MM.1S (cell line): ENCODE data around the gene DOK4.

Source experiments
- DNase-seq: peaks from one replicate; pipeline ENCODE4 v3.0.0-alpha.2; 2015
- H2AFZ ChIP-seq: fragments of 300-600 bp; sonication (generic); 2 replicates; pipeline ENCODE4 v1.6.0; 2016; ENCODE audit warnings: antibody characterized with exemption, low read length
- H3F3A ChIP-seq: fragments of 300-600 bp; sonication (generic); 2 replicates; pipeline ENCODE4 v1.6.1; 2016; ENCODE audit warnings: mild to moderate bottlenecking, antibody characterized with exemption, low read length, moderate library complexity, mixed read lengths; ENCODE audit not compliant: insufficient read depth
- H3K27ac ChIP-seq: fragments of 300-600 bp; sonication (generic); 2 replicates; pipeline ENCODE4 v1.5.1; 2016; ENCODE audit warnings: mild to moderate bottlenecking, low read length
- H3K27me3 ChIP-seq: fragments of 300-600 bp; sonication (generic); replicated peaks from 2 replicates; pipeline ENCODE4 v1.6.0; 2016; ENCODE audit warnings: low read length; ENCODE audit not compliant: insufficient read depth
- H3K36me3 ChIP-seq: fragments of 300-600 bp; sonication (generic); replicated peaks from 2 replicates; pipeline ENCODE4 v1.6.1; 2016; ENCODE audit warnings: mild to moderate bottlenecking, low read length, mixed read lengths; ENCODE audit not compliant: insufficient read depth
- H3K4me1 ChIP-seq: fragments of 300-600 bp; sonication (generic); 2 replicates; pipeline ENCODE4 v1.6.1; 2016; ENCODE audit warnings: low read length, mixed read lengths
- H3K4me2 ChIP-seq: fragments of 300-600 bp; sonication (generic); 2 replicates; pipeline ENCODE4 v1.6.0; 2016; ENCODE audit warnings: low read depth, low read length
- H3K4me3 ChIP-seq: fragments of 300-600 bp; sonication (generic); 2 replicates; pipeline ENCODE4 v1.5.1; 2016; ENCODE audit warnings: low read length, mixed read lengths
- H3K79me2 ChIP-seq: fragments of 300-600 bp; sonication (generic); 2 replicates; pipeline ENCODE4 v1.6.1; 2016; ENCODE audit warnings: mixed run types, low read length, mixed read lengths
- H3K9ac ChIP-seq: fragments of 300-600 bp; sonication (generic); 2 replicates; pipeline ENCODE4 v1.6.1; 2016; ENCODE audit warnings: low read length, mixed read lengths
- H3K9me2 ChIP-seq: fragments of 300-600 bp; sonication (generic); replicated peaks from 2 replicates; pipeline ENCODE4 v1.6.1; 2016; ENCODE audit warnings: mild to moderate bottlenecking, low read length, mixed read lengths; ENCODE audit not compliant: insufficient read depth
- H3K9me3 ChIP-seq: fragments of 300-600 bp; sonication (generic); replicated peaks from 2 replicates; pipeline ENCODE4 v1.6.1; 2016; ENCODE audit warnings: mild to moderate bottlenecking, low read length, mixed read lengths; ENCODE audit not compliant: insufficient read depth
- H4K20me1 ChIP-seq: fragments of 300-600 bp; sonication (generic); 2 replicates; pipeline ENCODE4 v1.6.1; 2016; ENCODE audit warnings: mild to moderate bottlenecking, low read length, moderate library complexity, mixed read lengths; ENCODE audit not compliant: insufficient read depth
- CTCF ChIP-seq: fragments of 300-600 bp; sonication (generic); IDR thresholded peaks from 2 replicates; pipeline ENCODE4 v1.5.1; 2016; ENCODE audit warnings: antibody characterized with exemption, low read length, mixed read lengths
- EZH2 ChIP-seq: fragments of 300-600 bp; sonication (generic); optimal IDR thresholded peaks from 2 replicates; pipeline ENCODE3; 2017; ENCODE audit warnings: low read depth, mild to moderate bottlenecking, antibody characterized with exemption, low read length, mixed read lengths
- EZH2phosphoT487 ChIP-seq: fragments of 300-600 bp; sonication (generic); IDR thresholded peaks from 2 replicates; pipeline ENCODE4 v1.6.1; 2018; ENCODE audit warnings: antibody characterized with exemption, low read length

Gene DOK4

GRCh38 chr16:57527610-57528360 is 41.5 kb upstream of the DOK4 start:
- Histone ChIP-seq H3K9me2 (no peaks in the 10 kb centered on the region), H3K79me2 (no peaks in the 10 kb centered on the region; the same call in 1 of the 2 replicates), H3K9ac (no peak overlapping the region), H3K27me3 (no peaks in the 10 kb centered on the region), H3K27ac (no peak overlapping the region), H3F3A (no peaks in the 10 kb centered on the region), H3K4me2 (no peak overlapping the region), H3K4me3 (no peak overlapping the region), H3K9me3 (no peaks in the 10 kb centered on the region), H4K20me1 (no peaks in the 10 kb centered on the region), H3K4me1 (no peaks in the 10 kb centered on the region), H3K36me3 (no peaks in the 10 kb centered on the region), H2AFZ (no peak overlapping the region)
- DNase-seq = no peak
- TF ChIP-seq EZH2phosphoT487 (no peak), CTCF (no peak), EZH2 (no peak)

GRCh38 chr16:57527027-57527426 is 40.7 kb upstream of the DOK4 start:
- no peak for DNase-seq
- H3K27ac ChIP-seq = no peak overlapping the region
- no peaks in the 10 kb centered on the region for H3K27me3 ChIP-seq
- no peaks in the 10 kb centered on the region for H3F3A ChIP-seq
- no peaks in the 10 kb centered on the region for H4K20me1 ChIP-seq
- H3K9ac ChIP-seq = no peak overlapping the region
- H3K79me2 ChIP-seq = no peaks in the 10 kb centered on the region
- H3K4me1 ChIP-seq = no peaks in the 10 kb centered on the region
- H3K36me3 ChIP-seq = no peaks in the 10 kb centered on the region
- H3K4me3 ChIP-seq = no peak overlapping the region
- no peak overlapping the region for H3K4me2 ChIP-seq
- H2AFZ ChIP-seq = no peak overlapping the region
- TF ChIP-seq EZH2 = no peak
- TF ChIP-seq CTCF = no peak
- TF ChIP-seq EZH2phosphoT487 = no peak
- H3K9me3 ChIP-seq = no peaks in the 10 kb centered on the region
- no peaks in the 10 kb centered on the region for H3K9me2 ChIP-seq

- no peak for DNase-seq
- no peaks in the 10 kb centered on the region for H3K79me2 ChIP-seq
- no peaks in the 10 kb centered on the region for H3K36me3 ChIP-seq
- H3K9me2 ChIP-seq = no peaks in the 10 kb centered on the region
- no peaks in the 10 kb centered on the region for H3K9me3 ChIP-seq
- H3F3A ChIP-seq = no peaks in the 10 kb centered on the region
- no peak overlapping the region for H3K9ac ChIP-seq
- H3K27ac ChIP-seq = no peak overlapping the region
- H3K4me1 ChIP-seq = no peaks in the 10 kb centered on the region
- TF ChIP-seq CTCF (no peak), EZH2phosphoT487 (no peak), EZH2 (no peak)
- no peak overlapping the region for H2AFZ ChIP-seq
- H3K4me3 ChIP-seq = no peak overlapping the region
- no peaks in the 10 kb centered on the region for H4K20me1 ChIP-seq
- no peaks in the 10 kb centered on the region for H3K27me3 ChIP-seq
- H3K4me2 ChIP-seq = no peak overlapping the region
Measured at GRCh38 chr16:57526498-57526897, 40.2 kb upstream of the DOK4 start.
